HG03558 (cell line): ENCODE data around the gene CPSF4L.
A peak's percentile ranks its signal among the peaks of the same experiment; 100 is the strongest.
"Not testable (repeated sequence)": the region's sequence is repeated elsewhere in the genome, so short reads cannot be mapped to it uniquely, and the experiment has no call there.

ENCODE experiments used
- ATAC-seq: cut with Tn5 transposase; IDR thresholded peaks from one replicate; pipeline ENCODE4 v1.9.1; 2021; ENCODE audit warnings: moderate number of reproducible peaks; ENCODE audit not compliant: unreplicated experiment; ENCODE audit errors: extremely low read depth

CPSF4L gene, protein sequence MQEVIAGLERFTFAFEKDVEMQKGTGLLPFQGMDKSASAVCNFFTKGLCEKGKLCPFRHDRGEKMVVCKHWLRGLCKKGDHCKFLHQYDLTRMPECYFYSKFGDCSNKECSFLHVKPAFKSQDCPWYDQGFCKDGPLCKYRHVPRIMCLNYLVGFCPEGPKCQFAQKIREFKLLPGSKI

DNA sequence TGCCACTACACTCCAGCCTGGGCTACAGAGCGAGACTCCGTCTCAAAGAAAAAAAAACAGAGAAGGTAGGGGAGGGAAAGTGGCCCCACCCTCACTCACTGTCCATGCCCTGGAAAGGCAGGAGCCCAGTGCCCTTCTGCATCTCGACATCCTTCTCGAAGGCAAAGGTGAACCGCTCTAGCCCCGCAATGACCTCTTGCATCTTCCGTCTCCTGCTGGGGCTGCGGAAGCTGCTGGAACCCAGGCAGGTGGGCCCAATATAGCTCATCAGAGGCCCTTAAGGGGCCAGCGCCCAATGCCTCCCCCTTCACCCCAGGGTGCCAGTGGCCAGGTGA is at the start of gene CPSF4L:
CPSF4L (minus strand) TSS at position 264 of the 335 bp plus-strand sequence; CDS start at position 202, 62 bp downstream.
- ATAC-seq: no peak

DNA sequence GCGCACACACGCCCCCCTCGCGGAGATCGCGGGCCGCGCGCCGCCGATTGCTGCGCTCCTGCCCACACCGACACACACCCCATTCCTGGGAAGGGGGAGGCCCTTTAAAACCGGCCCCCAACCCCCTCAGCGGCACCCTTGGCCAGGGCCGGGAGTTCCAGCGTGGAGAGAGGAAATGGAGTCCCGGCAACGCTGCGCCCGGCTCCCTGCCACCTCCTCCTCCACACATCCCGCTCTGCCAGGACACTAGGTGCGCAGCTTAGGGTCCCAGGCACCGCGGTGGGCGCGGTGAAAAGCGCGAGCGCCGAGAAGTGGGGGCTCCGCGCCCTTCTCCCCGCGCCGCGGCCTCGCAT is 49.7 kb upstream of the CPSF4L start:
- no peak for ATAC-seq

DNA sequence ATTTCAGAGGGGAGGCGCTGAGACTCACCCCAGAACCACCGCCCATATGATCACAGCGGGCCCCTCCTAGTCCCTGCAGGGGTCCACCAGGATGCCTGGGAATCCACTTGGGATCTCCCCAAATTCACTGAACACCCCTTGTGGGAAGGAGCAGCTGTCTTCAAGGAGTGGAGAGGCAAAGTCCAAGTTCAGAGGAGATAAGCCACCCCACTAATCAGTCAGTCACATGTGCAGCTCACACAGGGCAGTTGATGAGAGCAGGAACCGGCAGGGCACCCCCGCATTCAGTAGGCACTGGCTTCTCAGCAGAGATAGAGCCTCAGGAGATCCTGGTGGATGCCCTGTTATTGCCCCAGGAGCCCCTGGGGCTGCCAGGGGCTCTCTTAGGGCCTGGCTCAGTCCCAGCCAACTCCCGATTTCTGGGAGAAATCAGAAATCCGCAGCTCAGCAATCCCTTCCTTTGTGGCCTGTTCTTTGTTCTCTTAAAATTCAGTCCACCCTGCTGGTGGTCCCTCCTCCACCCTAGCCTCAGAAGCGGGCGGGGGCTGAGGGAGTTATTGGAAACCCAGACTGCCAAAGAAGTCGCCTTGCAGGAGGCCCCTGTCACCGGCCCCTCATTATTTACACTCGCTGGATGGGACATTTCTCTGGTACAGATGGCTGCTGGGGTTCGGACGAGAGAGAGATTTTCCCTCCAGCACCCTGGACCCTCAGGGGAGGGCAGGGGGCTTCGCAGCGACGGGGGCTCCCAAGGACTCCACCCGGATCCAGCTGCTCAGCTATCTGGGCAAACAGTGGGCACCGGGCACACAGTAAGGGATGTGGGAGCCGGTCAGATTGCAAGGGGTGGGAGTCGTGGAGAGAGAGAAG is 48.3 kb upstream of the CPSF4L start:
- no peak for ATAC-seq

DNA sequence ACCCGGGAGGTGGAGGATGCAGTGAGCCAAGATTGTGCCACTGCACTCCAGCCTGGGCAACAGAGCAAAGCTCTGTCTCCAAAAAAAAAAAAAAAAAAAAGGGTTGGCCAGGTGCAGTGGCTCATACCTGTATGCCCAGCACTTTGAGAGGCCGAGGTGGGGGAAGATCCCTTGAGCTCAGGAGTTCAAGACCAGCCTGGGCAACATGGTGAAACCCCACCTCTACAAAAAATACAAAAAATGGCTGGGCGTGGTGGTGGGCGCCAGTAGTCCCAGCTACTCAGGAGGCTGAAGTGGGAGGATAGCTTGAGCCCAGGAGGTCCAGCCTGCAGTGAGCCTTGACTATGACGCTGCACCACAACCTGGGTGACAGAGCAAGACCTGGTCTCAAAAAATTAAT is 47.3 kb upstream of the CPSF4L start:
- ATAC-seq: not testable (repeated sequence)

DNA sequence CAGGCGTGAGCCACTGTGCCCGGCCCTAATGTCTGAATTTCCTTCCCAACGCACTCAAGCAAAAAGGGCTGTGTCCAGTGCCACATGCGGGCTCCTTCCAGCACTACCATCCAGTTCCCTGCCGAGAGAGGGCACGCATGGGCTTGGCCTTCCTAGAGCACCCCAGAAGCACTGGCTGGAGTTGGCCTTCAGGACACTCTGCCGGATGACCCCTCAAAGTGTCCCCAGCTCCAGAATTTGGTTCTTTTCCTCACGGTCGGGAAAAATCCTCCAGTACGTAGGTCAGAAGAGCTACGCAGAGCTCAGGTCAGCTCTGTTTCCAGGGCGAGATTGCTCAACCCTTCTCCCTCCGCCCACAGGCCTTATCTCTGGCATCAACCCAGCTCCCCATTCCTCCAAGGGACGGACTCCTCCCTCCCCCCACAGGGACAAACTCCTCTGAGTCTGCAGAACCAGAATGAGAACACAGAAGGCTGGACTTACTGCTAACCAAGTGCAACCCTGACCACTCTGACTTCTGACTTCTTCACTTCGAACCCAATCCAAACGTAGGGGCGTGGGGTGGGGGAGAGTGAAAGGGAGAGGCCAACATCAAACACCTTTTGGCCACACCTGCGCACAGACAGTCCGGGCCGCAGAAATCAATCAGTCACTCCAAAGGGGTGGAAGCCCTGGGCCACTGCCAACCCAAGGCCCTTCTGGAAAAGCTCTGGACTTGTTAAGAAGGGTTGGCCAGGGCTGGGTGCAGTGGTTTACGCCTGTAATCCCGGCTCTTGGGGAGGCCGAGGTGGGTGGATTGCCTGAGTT is 46.5 kb upstream of the CPSF4L start:
- ATAC-seq: no peak

DNA sequence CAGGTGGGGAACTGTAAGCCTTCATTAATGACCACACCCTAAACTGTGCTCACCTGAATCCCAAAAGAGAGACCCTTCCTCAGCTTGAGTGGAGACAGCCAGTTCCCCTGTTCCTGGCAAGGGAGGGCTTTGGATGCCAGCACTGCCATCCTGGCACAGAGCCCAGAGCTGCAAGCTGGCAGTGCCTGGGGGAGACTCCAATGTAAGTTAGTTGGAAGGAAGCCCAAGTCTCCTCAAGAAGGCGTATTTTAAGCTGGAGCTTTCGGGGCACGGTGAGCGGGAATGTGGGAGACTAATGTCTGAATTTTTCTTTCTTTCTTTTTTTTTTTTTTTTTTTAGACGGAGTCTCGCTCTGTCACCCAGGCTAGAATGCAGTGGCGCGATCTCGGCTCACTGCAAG is 45.5 kb upstream of the CPSF4L start:
- ATAC-seq: no peak

DNA sequence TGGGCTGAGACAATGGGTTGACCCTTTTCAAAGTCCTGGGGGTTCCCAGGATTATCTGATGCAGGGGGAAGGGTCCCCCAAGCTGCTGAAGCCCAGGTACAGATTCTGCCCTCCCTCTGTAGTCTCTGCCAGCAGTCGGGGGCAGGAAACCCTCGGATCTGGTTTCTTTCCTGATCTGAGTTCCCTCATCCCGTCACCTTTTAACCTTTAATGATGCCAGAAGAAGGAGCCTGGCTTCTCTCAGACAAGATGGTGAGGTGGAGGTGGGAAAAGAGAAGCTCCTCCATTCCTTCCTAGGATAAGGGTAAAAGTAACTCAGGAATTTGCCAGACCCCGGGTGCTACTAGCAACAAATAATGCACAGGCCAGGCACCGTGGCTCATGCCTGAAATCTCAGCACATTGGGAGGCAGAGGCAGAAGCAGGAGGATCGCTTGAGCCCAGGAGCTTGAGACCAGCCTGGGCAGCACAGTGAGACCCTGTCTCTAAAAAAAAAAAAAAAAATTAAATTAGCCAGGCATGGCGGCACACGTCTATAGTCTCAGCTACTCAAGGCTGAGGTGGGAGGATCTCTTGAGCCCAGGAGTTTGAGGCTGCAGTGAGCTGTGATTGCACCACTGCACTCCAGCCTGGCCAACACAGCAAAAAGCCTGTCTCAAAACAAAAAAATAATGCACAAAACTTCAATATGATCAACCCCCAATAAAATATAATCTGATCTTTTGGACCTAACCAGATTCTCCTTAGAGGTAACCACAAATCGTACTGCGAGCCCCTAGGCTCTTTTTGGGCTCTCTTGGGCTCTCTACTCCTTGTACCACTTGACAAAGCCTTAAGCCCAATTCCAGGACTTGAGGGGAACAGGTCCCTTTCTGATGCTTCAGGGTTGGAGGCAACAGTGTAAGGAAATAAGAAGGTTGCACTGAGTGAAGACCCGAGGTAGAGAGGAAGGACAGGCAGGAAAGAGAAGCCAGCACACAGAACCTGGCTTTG is 44.5 kb upstream of the CPSF4L start:
- no peak for ATAC-seq

DNA sequence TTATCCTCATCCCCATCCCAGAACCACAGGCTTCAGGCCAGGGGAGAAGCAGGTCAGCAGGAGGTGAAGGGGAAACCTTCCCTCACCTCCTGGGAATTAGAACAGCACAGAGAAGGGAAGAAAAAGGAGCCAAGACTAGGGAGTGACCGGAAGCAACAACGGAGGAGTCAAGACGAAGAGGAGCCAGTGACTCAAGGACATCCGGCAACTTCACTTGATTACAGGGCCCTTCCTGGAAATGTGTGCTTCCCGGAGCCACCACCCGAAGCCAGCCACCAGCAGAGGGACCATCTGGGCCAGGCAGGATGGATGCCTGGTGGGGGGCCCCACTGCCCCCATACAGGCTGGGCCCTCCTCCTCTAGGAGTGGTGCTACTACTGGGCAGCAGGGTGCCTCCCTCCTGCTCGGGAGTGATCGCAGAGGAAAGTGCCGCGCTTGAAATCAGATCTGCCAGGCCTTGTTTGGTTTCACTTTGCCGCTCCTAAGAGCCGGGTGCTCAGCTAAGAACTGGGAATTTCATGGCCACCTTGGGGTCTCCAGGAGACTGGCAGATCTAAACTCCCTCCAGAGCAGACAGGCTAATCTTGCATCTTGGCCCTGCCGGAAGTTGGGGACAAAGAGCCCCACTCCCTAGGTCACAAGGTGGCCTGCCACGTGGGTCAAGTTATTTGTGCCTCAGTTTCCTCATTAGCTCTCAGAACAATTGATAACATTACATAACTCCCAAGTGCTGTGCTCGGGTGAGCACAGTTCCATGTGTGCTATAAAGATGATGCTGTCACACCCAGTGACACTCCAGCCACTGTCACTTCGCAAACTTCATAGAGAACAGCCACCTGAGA is 43.5 kb upstream of the CPSF4L start:
- no peak for ATAC-seq

DNA sequence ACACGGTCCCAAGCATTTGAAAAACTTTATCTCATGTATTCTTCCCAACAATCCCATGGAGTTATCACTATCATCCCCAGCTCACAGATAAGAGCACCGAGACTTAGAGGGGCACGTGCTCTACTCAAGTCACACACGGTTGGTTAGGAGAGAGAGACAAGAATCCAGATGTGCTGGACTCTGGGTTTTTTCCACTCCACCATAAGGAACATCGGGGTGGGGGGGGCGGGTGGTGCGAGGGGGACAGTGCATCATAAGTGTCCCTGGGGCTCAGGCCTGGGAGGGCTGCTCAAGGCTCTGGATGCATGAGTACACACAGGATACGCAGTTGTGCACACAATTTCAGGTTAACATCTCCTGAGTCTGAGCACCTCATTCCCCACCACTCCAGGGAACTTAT is 42.8 kb upstream of the CPSF4L start:
- ATAC-seq: no peak

DNA sequence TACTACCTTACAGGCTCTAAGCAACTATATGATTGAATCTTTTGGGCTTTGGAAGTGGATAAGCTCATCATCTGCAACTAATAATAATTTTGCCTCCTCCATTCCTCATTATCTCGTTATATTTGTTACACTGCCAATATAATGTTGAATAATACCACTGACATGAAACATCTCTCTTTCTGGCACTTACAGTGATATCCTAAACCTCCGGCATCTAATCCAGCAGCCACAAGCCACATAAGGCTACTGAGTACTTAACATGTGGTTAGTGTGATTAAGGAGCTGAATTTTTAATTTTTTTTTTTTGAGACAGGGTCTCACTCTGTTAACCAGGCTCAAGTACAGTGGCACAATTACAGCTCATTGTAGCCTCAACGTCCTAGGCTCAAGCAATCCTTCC is 40.5 kb upstream of the CPSF4L start:
- ATAC-seq: no peak

DNA sequence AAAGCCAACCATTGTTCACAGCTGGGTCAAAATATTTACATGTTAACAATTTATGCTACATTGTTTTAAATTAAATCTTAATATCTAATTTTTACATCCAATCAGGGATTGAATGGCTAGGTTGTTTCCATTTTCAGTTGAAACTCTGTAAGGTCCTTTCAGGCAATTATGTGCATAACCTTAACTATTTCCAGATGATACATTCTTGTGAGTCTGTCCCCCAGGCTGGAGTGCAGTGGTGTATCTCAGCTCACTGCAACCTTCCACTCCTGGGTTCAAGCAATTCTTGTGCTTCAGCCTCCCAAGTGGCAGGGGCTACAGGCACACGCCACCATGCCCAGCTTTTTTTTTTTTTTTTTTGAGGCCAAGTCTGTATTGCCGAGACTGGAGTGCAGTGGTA is 39.7 kb upstream of the CPSF4L start:
- no peak for ATAC-seq

DNA sequence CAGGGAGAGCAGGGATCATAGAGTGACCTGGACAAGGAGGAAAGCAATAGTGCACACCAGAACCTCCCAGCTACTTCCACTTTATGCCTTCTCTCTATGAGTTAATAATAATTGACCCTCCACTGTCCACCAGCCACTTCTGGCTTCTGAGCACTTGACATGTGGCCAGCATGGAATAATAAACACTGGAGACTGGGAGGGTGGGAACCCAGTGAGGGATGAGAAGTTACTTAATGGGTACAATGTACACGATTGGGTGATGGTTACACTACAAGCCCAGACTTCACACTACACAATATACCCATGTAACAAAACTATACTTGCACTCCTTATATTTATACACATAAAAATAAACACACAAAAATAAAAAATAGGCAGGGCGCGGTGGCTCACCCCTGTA is 38.7 kb upstream of the CPSF4L start:
- ATAC-seq: no peak

DNA sequence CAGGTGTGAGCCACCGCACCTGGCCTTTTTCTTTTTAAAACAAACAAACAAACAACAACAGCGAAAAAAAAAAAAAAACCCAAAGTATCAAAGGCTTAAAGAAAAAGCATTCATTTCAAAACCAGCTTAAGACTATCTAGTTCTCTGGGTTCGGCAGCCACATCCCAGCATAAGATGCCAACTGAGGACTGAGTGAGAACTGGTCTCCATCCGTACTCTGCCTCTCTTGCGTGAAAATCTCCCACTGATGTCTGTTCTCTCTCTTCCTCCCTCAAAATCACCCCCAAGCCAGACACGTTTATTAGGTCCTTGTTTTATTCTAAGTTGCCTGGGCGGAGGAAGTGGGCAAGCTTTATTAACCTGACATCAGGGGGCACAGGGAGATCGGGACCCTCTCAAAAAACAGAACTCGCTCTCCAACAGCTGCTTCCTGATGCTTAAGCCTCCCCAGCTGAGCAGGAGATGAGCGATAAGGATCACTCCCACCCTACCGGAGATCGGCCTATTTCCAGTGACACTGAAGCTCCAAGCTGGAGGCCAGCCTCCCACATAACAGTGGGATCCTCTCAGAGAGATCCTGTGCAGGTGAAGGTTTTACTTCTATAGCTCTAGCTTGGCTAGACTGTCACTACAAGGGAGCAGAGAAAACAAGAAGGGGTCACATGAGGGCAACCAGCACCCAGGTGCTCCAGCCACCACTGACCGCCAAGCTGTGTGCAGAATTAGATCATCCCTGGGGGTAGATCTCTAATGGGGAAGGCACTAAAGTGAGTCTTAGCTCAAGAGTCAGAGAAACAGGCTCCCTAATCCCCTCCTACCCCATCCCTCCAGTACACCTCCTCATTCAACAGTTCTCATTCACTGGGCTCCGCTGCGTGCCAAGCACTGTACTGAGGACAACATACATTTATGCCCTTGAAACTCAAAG is 36.5 kb upstream of the CPSF4L start:
- ATAC-seq: peak; percentile 77

DNA sequence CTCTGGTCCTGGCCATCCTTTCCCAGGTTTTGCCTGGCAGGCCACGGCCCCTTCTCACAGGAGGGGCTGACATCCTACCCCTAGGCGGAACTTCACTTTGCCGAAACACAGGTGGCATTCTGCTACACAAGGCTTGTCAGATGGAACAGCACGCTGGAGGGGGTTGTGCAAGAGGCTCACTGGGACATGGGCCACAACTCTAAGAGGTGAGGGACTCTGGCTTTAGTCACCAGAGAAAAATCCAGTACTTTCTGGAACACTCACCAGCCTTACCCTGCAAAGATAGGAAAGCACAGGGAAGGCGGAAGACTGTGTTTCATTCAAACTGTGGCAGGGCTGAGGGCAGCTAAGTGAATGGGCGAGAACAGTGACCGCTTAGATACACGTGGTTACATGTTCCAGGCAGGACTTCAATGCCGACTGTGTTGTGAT is 31.8 kb upstream of the CPSF4L start:
- no peak for ATAC-seq

DNA sequence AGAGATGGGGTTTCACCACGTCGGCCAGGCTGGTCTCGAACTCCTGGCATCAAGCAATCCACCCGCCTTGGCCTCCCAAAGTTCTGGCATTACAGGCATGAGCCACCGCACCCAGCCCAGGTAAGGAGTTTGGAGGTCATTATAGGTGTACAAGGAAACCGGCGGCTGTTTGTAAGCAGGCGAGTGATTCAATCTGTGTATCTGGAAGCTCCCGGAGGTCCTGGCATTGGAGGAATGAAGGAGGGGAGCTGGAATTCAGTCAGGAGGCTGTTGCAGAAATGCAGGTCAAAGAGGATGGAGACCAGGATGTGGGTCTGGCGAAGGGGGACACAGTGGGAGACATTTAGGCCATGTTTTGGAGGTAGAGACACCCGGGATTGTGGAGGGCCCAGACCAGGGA is 31.4 kb upstream of the CPSF4L start:
- no peak for ATAC-seq

DNA sequence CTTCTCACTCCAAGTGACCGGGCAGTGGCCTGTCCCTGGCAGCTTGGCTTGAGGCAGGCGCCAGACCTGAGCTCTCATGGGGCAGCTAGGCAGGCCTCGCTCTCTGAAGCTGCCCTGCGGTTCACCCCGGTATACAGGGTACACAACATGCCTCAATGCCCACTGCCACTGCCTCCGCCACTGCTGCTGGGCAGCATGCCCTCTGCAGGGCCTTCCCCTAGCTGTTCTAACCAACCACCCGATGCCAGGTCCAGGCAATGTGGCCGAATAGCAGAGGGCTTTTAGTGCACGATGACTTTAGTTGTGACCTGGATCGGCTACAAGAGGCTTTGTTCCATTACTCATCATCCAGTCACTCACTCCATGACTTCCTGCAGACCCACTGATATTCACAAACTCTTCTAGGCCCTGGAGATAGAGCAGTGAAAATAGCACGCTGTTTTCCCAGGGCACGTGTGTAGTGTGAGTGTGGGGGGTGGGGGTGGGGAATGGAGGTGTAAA is 30.4 kb upstream of the CPSF4L start:
- no peak for ATAC-seq

DNA sequence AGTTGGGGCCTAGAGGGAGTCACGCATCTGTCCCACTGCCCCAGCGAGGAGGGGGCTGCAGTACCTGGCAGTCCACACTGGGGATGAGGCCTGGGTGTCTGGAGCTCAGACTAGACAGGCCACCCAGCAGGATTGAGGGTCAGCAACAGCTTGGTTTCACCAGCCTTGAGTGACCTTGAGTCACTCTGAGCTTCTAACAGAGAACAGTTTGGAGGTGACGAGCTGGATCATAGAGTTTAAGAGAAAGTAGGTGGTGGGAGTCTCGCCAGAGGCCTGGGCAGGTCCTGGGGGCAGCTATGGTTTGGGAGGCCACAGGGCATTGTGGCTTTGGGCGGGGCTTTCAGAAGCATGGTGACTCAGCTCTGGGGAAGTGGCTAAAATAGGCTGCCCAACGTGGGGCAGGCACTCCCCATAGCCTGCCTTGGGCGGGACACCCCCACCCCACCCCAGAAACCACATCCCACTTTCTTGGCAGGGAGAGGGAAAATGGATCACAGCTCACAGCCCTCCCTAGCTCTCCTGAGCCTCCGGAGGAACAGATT is 29.7 kb upstream of the CPSF4L start:
- peak; percentile 84 for ATAC-seq
